ENCODE measurements around the gene CPT1C. TPM values are rescaled to one million over a fixed set of nuclear protein-coding genes. Genes with fewer than 3 reads are reported as not detected.
A peak's percentile ranks its signal among the peaks of the same experiment; 100 is the strongest.

Gene CPT1C
- total RNA-seq, 4 donors from 2014 or later, result 1.5 to 10.9 (median 2.2) TPM

DNA sequence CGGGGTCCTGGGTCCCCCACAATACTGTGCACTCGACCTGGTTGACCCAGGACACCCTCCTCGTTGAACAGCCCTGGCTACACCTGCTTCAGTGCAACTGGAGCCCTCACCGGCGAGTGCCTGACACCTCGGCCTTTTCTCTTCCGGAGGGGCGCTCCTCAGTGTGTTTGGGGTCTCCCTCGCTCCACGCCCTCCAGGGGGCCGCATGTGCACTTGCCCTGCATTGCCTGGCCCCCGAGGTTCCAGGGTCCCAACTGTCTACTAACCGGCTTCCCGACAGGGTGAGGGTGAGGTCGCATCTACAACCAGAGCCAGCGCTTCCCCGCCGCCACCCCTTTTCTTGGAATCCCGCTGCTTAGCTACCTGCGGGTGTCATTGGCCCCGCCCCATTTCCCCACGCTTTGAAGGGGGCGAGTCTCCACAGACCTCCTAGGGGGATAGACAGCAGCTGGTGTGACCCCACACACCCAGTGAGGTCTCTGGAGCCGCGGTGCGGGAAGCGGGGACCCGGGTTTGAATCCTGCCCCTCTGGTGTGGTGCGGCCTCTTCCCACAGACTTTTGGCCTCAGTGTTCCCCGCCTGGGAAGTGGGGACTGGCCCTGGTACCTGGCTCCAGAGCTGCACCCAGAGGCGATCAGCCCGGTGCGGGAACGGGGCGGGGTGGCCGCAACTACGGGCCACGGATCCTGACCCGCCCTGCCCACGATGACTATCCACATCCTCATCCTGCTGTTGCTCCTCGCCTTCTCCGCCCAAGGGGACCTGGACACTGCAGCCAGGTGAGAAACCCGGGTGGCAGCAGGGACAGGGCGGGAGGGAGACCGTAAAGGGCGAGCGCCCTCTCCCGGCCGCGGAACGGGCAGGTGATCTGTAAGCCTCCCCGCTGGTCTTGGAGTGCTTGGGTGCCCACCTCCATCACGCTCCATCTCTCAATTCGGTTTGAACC, 1.5 kb upstream of the CPT1C start, which contains the start of gene ADM5:
Gene ADM5 (plus strand): TSS at position 462 of the 946 bp plus-strand sequence. CDS start 244 bp downstream, at position 706.
- peaks cover 42% of the 10 kb centered on the region for H3K27me3 ChIP-seq
- in situ Hi-C loops (cut with MboI; ENCODE audit: low pct_ligation_motif_present in 1 of 4, low pct_unique_long_range_greater_than_20kb in 1 of 4, low sequenced_read_pairs in 3 of 4), result no loop called here
- TF ChIP-seq POLR2AphosphoS5 (IDR thresholded peaks at IDR 0.05) (peak in 1 of 3 donors; percentile 29), EP300 (IDR thresholded peaks at IDR 0.05; ENCODE audit: low read depth) (no peak), POLR2A (IDR thresholded peaks at IDR 0.05) (no peak), CTCF (IDR thresholded peaks at IDR 0.05) (peak; percentile 35 to 59 (median 48))
- peaks cover 11 to 26% (median 20%) of the 10 kb centered on the region in 4 donors for H3K4me1 ChIP-seq
- no peaks in the 10 kb centered on the region for H3K9me3 ChIP-seq
- H3K4me3 ChIP-seq, result peak within 1 kb of the TSS; percentile 20 to 54 (median 37)
- intact Hi-C loops (cut with DNase I; ENCODE audit: low total_unique reads), result loop anchor here (10.0 kb wide), 1 partner anchor 215 kb away; the partner anchor contains the start of gene FLT3LG
- peak within 1 kb of the TSS; percentile 24 to 73 (median 54) for H3K27ac ChIP-seq
- DNase-seq, result peak; percentile 70
- 42% methylated on average over 42 of the region's 54 CpGs; no CpG with 5 or more reads in 1 of the 2 donors for WGBS, 2 donors (ENCODE audit: low coverage in 1 of 2)
- peaks cover 0 to 10% (median 2%) of the 10 kb centered on the region in 4 donors for H3K36me3 ChIP-seq

DNA sequence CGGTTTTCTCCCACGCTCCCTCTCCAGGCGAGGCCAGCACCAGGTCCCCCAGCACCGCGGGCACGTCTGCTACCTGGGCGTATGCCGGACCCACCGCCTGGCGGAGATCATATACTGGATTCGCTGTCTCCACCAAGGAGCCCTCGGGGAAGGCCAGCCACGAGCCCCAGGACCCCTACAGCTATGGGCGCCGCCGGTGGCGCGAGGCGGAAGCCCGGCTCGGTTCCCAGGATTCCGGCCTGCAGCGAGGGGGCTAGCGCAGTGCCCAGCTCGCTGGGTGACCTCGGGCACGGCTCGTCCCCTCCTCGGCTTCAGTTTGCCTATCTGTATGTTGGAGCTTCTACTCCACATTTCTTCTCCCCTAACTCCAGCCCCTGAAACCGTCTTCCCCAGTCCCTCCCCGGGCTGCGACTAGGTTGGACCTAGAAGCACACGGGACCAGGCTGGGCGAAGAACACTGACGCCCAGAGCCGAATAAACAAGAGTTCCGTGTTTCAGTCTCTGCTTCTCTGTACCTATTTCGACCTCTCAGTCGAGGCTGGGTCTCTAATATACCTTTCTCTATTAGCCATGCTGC, 749 bp upstream of the CPT1C start:
- intact Hi-C loops (cut with DNase I; ENCODE audit: low total_unique reads), result no loop called here
- H3K4me3 ChIP-seq, result peak overlapping the region; percentile 20 to 54 (median 37)
- H3K36me3 ChIP-seq, result peaks cover 0 to 5% (median 0%) of the 10 kb centered on the region in 4 donors
- H3K27me3 ChIP-seq, result peaks cover 42% of the 10 kb centered on the region
- in situ Hi-C loops (cut with MboI; ENCODE audit: low pct_ligation_motif_present in 1 of 4, low pct_unique_long_range_greater_than_20kb in 1 of 4, low sequenced_read_pairs in 3 of 4), result no loop called here
- TF ChIP-seq POLR2A (IDR thresholded peaks at IDR 0.05) (no peak), CTCF (IDR thresholded peaks at IDR 0.05) (peak in 3 of 5 experiments; percentile 3 to 8 (median 8)), EP300 (IDR thresholded peaks at IDR 0.05; ENCODE audit: low read depth) (no peak)
- WGBS, 2 donors (ENCODE audit: low coverage in 1 of 2), result 22% methylated on average over 32 of the region's 39 CpGs; no CpG with 5 or more reads in 1 of the 2 donors
- DNase-seq, result no peak
- no peaks in the 10 kb centered on the region for H3K9me3 ChIP-seq
- peaks cover 11 to 26% (median 20%) of the 10 kb centered on the region in 4 donors for H3K4me1 ChIP-seq
- peak overlapping the region; percentile 38 to 73 (median 61) for H3K27ac ChIP-seq

DNA sequence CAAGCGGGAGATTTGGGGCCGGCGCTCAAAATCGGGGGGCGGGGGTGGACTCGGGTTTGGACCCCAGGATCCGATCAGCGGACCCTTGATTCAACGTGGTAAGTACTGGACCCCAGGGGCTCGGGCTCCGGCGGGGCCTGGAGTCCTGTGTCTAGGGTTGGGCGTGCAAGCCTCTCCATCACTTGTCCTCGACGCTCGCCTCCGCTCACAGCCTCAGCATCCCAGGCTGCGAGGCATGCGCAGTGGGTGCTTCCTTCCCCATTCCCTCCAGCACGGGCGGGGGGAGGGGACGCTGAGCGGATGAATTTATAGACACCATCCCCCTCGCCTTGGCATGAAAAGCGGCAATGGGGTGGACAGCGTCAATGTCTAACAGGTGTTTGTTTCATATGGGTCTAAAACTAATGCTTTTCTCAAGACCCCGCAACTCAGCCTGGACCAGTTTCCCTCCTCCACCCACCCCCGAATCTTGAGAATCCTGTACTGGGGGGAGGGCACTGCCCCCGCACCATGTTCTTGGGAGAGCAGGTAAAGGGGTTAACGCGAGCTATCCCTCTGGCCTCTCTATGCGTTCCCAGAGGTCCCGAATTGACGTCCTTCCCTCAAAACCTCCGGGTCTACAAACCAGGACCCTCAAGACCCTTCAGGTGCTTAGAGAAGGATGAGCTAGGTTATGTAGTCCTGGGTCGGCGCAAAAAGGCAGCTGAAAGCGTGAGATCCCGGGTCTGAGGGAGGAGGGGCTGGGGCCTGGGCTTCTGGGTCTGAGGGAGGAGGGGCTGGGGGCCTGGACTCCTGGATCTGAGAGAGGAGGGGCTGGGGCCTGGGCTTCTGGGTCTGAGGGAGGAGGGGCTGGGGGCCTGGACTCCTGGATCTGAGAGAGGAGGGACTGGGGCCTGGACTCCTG, 579 bp downstream of the CPT1C start:
- Histone ChIP-seq H3K27me3 (peaks cover 42% of the 10 kb centered on the region), H3K4me3 (peak overlapping the region in 3 of 4 donors; percentile 36 to 54 (median 38)), H3K27ac (peak overlapping the region in 2 of 4 donors; percentile 71 to 73), H3K36me3 (no peaks in the 10 kb centered on the region), H3K9me3 (no peaks in the 10 kb centered on the region), H3K4me1 (peaks cover 11 to 26% (median 20%) of the 10 kb centered on the region in 4 donors)
- intact Hi-C loops (cut with DNase I; ENCODE audit: low total_unique reads), result no loop called here
- TF ChIP-seq CTCF (IDR thresholded peaks at IDR 0.05), result no peak
- TF ChIP-seq POLR2AphosphoS5 (IDR thresholded peaks at IDR 0.05), result no peak
- TF ChIP-seq EP300 (IDR thresholded peaks at IDR 0.05; ENCODE audit: low read depth), result no peak
- no peak for TF ChIP-seq POLR2A (IDR thresholded peaks at IDR 0.05)
- WGBS, 2 donors (ENCODE audit: low coverage in 1 of 2), result 0 to 19% methylated on average over 3 to 38 of the region's 39 CpGs
- no peak for DNase-seq
- in situ Hi-C loops (cut with MboI; ENCODE audit: low pct_ligation_motif_present in 1 of 4, low pct_unique_long_range_greater_than_20kb in 1 of 4, low sequenced_read_pairs in 3 of 4), result no loop called here
